Suprapubic skin (tissue), 4 donors: ENCODE measurements around the gene DSCAML1. TPM values are rescaled to one million over a fixed set of nuclear protein-coding genes. Genes with fewer than 3 reads are reported as not detected.

Experiments used
- DNase-seq, 2 donors: peaks; one replicate each; pipeline ENCODE4 v3.0.0-alpha.2; 2019; ENCODE audit warnings: low spot score in 2 of 2
- H3K27ac ChIP-seq: fragments of 200-600 bp; sonication (generic); one replicate; pipeline ENCODE4 v1.5.1; 2019
- H3K27me3 ChIP-seq: fragments of 200-600 bp; sonication (generic); one replicate; pipeline ENCODE4 v1.5.1; 2019
- H3K36me3 ChIP-seq: fragments of 200-600 bp; sonication (generic); one replicate; pipeline ENCODE4 v1.5.1; 2019
- H3K4me1 ChIP-seq: fragments of 200-600 bp; sonication (generic); one replicate; pipeline ENCODE4 v1.5.1; 2019
- H3K4me3 ChIP-seq: fragments of 200-600 bp; sonication (generic); one replicate; pipeline ENCODE4 v1.5.1; 2019; ENCODE audit warnings: mild to moderate bottlenecking
- H3K9me3 ChIP-seq: fragments of 200-600 bp; sonication (generic); one replicate; pipeline ENCODE4 v1.5.1; 2019
- EP300 ChIP-seq: sonication (generic); formaldehyde crosslinking; IDR thresholded peaks from one replicate; pipeline ENCODE4 v1.6.1; 2017; ENCODE audit warnings: antibody characterized with exemption
- POLR2A ChIP-seq, 2 donors: fragments of 450-650 bp; IDR thresholded peaks; one replicate each; pipeline ENCODE4 v1.6.1; 2017; ENCODE audit warnings: antibody characterized with exemption in 2 of 2, mild to moderate bottlenecking in 2 of 2, moderate library complexity in 2 of 2
- POLR2AphosphoS5 ChIP-seq, 3 donors: sonication (generic); formaldehyde crosslinking; IDR thresholded peaks; one replicate each; pipeline ENCODE4 v1.6.1; 2017; ENCODE audit warnings: antibody characterized with exemption in 3 of 3
- WGBS: methylation state at CpG from one replicate; pipeline ENCODE4 v1.1.5; 2018; 5-methylcytosine and 5-hydroxymethylcytosine counted together
- total RNA-seq, 4 donors: library from RNA; depleted of rRNA; stranded (reverse); fragments of >200 nt; gene quantifications; one replicate each; pipeline ENCODE4 v1.1.0, GENCODE V29; 2016
- TF ChIP-seq, protein P1 (sequence below), 2 donors: fragments of 200-600 bp in 1 of 2; fragments of 450-650 bp in 1 of 2; sonication (generic) in 1 of 2; IDR thresholded peaks; one replicate each; pipeline ENCODE4 v1.5.1; 2016 to 2019; ENCODE audit warnings: antibody characterized with exemption in 2 of 2, mild to moderate bottlenecking in 1 of 2, moderate library complexity in 1 of 2

Gene DSCAML1
- total RNA-seq, 4 donors from 2014 or later = 0.11 to 0.24 (median 0.21) TPM; not detected in 1

DNA sequence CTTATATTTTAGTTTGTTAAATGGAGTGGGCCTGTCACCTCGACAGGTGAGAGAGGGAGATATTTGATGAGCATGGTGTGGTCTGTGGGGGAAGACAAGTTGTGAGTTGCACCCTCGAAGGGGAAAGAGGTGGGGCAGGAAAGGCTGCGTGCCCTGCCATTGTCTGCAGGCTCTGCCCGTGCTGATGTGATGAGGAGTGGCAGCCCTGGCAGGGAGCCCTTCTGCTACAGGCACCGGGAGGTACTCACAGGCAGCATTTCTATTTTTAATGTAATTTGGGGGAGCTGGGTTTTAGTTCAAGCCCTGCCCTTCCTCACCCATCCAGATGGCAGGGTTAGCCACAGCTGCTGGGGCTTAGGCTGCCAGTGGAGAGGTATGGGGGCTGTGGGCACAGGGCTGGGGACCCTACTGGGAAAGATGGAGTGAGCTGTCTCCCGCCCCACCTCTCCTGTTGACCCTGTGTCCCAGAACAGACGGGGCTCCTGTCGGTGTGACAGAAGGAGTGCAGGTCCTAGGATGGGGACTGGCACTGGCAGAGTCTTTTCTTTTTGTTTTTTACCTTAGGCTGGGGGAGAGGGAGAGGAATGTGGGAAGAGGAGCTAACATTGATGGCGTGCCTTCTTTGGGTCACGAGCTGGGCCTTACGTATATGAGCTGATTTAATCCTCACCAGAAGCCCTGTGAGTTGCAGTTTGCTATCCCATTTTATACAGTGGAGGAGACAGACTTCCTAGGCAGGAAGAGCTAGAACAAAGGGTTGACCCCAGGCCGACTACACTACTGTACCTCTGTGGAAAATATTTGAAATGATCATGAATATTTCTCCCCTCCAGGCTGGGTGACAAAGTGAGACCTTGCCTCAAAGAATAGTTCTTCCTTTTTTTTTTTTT, 417.8 kb downstream of the DSCAML1 start:
- Histone ChIP-seq H3K4me1 (no peaks in the 10 kb centered on the region), H3K36me3 (peaks cover 71% of the 10 kb centered on the region), H3K27ac (no peak overlapping the region), H3K9me3 (no peaks in the 10 kb centered on the region), H3K4me3 (no peak overlapping the region), H3K27me3 (no peaks in the 10 kb centered on the region)
- DNase-seq = no peak
- TF ChIP-seq POLR2AphosphoS5 (IDR thresholded peaks at IDR 0.05) (no peak), POLR2A (IDR thresholded peaks at IDR 0.05) (no peak), EP300 (no peak)
- TF ChIP-seq, protein P1, sequence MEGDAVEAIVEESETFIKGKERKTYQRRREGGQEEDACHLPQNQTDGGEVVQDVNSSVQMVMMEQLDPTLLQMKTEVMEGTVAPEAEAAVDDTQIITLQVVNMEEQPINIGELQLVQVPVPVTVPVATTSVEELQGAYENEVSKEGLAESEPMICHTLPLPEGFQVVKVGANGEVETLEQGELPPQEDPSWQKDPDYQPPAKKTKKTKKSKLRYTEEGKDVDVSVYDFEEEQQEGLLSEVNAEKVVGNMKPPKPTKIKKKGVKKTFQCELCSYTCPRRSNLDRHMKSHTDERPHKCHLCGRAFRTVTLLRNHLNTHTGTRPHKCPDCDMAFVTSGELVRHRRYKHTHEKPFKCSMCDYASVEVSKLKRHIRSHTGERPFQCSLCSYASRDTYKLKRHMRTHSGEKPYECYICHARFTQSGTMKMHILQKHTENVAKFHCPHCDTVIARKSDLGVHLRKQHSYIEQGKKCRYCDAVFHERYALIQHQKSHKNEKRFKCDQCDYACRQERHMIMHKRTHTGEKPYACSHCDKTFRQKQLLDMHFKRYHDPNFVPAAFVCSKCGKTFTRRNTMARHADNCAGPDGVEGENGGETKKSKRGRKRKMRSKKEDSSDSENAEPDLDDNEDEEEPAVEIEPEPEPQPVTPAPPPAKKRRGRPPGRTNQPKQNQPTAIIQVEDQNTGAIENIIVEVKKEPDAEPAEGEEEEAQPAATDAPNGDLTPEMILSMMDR (IDR thresholded peaks at IDR 0.05) = no peak
- WGBS = 63% methylated on average over 12 of the region's 12 CpGs

Other genes starting within 250 kb of the DSCAML1 start
- not detected for gene FXYD2, start 27.5 kb upstream of the DSCAML1 start, total RNA-seq
- gene FXYD6, start 79.4 kb upstream of the DSCAML1 start, total RNA-seq = 10 to 100 TPM in 2 of 4 donors, 1 to 10 TPM in 2; 4.8 to 15.9 (median 9.5) TPM
- 10 to 100 TPM; 24.7 to 92.0 (median 73.1) TPM for gene TMPRSS13, start 132.2 kb upstream of the DSCAML1 start, total RNA-seq
- 1 to 10 TPM; 2.9 to 7.2 (median 4.4) TPM for gene IL10RA, start 189.2 kb upstream of the DSCAML1 start, total RNA-seq